ENCODE results near the gene CREG1. TPM values are rescaled to one million over a fixed set of nuclear protein-coding genes. Genes with fewer than 3 reads are reported as not detected.

CREG1 gene
- total RNA-seq, 4 donors from 2014 or later, result 110 to 247 (median 187) TPM

GRCh38 chr1:167507719-167508118, 45.8 kb downstream of the CREG1 start:
- no peak for ATAC-seq
- Histone ChIP-seq H3K27me3 (peaks cover 9% of the 10 kb centered on the region), H3K9me3 (no peaks in the 10 kb centered on the region), H3K27ac (no peak overlapping the region), H3K4me3 (no peak overlapping the region), H3K4me1 (no peaks in the 10 kb centered on the region), H3K36me3 (no peaks in the 10 kb centered on the region)
- TF ChIP-seq POLR2AphosphoS5 (IDR thresholded peaks at IDR 0.05) (no peak), POLR2A (IDR thresholded peaks at IDR 0.05) (no peak), EP300 (IDR thresholded peaks at IDR 0.05) (no peak)
- TF ChIP-seq, protein P1, sequence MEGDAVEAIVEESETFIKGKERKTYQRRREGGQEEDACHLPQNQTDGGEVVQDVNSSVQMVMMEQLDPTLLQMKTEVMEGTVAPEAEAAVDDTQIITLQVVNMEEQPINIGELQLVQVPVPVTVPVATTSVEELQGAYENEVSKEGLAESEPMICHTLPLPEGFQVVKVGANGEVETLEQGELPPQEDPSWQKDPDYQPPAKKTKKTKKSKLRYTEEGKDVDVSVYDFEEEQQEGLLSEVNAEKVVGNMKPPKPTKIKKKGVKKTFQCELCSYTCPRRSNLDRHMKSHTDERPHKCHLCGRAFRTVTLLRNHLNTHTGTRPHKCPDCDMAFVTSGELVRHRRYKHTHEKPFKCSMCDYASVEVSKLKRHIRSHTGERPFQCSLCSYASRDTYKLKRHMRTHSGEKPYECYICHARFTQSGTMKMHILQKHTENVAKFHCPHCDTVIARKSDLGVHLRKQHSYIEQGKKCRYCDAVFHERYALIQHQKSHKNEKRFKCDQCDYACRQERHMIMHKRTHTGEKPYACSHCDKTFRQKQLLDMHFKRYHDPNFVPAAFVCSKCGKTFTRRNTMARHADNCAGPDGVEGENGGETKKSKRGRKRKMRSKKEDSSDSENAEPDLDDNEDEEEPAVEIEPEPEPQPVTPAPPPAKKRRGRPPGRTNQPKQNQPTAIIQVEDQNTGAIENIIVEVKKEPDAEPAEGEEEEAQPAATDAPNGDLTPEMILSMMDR (IDR thresholded peaks at IDR 0.05), result no peak
- WGBS, 2 donors (ENCODE audit: low coverage in 1 of 2), result 72 to 92% methylated on average over 3 of the region's 3 CpGs

- no peak overlapping the region for H3K4me3 ChIP-seq
- no peaks in the 10 kb centered on the region for H3K4me1 ChIP-seq
- TF ChIP-seq POLR2A (IDR thresholded peaks at IDR 0.05) (no peak), POLR2AphosphoS5 (IDR thresholded peaks at IDR 0.05) (no peak), EP300 (IDR thresholded peaks at IDR 0.05) (no peak)
- TF ChIP-seq, protein P1 (IDR thresholded peaks at IDR 0.05), result no peak
- no peaks in the 10 kb centered on the region for H3K36me3 ChIP-seq
- no peaks in the 10 kb centered on the region for H3K9me3 ChIP-seq
- no peak overlapping the region for H3K27ac ChIP-seq
- 83 to 96% methylated on average over 1 to 3 of the region's 3 CpGs for WGBS, 2 donors (ENCODE audit: low coverage in 1 of 2)
- peaks cover 13% of the 10 kb centered on the region for H3K27me3 ChIP-seq
- ATAC-seq, result no peak
Observed at GRCh38 chr1:167504467-167504827, 49.1 kb downstream of the CREG1 start.

DNA sequence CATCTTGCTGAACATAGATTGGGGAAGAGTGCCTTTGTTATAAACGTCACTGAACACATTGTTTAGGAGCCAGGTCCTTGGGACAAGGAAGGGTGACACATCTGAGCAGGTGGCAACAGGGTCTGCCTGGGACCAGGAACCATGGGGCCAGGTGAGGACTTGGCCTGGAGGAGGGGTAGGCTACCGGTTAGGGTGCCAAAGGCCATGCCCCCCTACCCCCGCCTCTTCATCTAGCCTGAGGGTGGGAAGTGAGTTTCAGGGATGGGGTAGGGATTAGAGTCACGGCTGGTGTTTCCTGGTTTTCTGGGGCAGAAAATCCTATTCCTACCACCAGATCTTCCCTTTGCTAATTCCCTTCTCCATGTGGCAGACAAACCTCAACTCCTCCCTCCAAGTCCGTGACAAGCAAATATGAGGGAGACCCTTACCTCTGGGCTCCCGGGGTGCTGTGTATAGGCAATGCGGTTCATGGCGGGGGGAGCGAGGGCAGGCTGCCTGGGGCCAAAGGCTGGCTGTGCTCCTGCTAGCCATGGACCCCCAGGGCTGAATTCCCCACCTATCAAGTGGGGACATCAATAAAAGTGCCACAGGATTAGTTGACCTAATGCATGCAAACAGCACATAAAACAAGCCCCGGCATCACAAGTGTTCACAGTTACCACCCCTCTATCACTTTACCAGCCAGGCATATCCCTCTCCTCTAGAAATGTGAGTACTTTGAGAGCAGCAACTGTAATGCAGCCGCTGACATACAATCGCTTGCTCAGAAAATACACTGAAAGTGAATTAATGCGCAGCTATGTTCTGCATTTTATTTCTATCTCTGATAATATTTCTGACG, 49.7 kb downstream of the CREG1 start:
- Histone ChIP-seq H3K4me3 (no peak overlapping the region), H3K36me3 (no peaks in the 10 kb centered on the region), H3K9me3 (no peaks in the 10 kb centered on the region), H3K4me1 (no peaks in the 10 kb centered on the region), H3K27ac (no peak overlapping the region), H3K27me3 (peaks cover 13% of the 10 kb centered on the region)
- 78 to 86% methylated on average over 6 to 7 of the region's 14 CpGs for WGBS, 2 donors (ENCODE audit: low coverage in 1 of 2)
- no peak for TF ChIP-seq POLR2AphosphoS5 (IDR thresholded peaks at IDR 0.05)
- TF ChIP-seq, protein P1 (IDR thresholded peaks at IDR 0.05), result no peak
- no peak for TF ChIP-seq POLR2A (IDR thresholded peaks at IDR 0.05)
- TF ChIP-seq EP300 (IDR thresholded peaks at IDR 0.05), result no peak
- ATAC-seq, result no peak

DNA sequence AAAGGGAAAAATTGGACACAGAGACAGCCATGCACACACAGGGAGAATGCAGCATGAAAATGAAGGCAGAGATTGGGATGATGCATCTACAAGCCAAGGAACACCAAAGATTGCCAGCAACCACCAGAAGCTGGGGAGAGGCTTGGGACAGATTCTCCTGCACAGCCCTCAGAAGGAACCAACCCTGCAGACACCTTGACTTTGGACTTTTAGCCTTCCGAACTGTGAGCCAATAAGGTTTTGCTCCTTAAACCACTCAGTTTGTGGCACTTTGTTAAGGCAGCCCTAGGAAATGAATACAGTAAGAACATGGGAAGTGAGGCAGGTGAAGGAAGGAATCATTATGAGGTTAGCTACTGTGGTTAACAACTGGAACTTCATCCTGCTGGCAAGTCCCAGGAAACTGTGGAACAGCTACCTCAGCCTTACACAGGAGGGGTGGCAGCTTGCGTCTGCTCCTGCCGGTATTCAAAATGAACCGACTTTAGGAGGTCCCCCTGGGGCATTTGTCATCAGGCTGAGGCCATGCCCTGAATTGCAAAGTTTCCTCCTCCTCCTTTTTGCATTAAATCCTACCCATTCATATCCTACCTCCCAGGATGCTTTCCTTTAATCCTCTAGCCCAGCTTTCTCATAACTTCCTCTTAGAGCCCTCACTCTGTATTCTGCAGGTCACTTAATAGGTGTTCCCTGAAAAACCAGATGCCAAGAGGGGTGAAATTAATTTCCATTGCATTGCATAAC, 50.7 kb downstream of the CREG1 start:
- Histone ChIP-seq H3K27me3 (peaks cover 13% of the 10 kb centered on the region), H3K27ac (no peak overlapping the region), H3K4me3 (no peak overlapping the region), H3K36me3 (no peaks in the 10 kb centered on the region), H3K9me3 (no peaks in the 10 kb centered on the region), H3K4me1 (no peaks in the 10 kb centered on the region)
- no peak for ATAC-seq
- 40 to 41% methylated on average over 1 to 4 of the region's 4 CpGs for WGBS, 2 donors (ENCODE audit: low coverage in 1 of 2)
- TF ChIP-seq, protein P1 (IDR thresholded peaks at IDR 0.05), result no peak
- TF ChIP-seq POLR2A (IDR thresholded peaks at IDR 0.05) (no peak), EP300 (IDR thresholded peaks at IDR 0.05) (no peak), POLR2AphosphoS5 (IDR thresholded peaks at IDR 0.05) (no peak)

All from gastroesophageal sphincter (tissue), 4 donors.